Sigmoid colon (tissue), 3 donors: ENCODE results near the gene STK39.

Source experiments
- CTCF ChIP-seq, 4 experiments: fragments of 450-650 bp in 3 of 4; fragments of 200-600 bp in 1 of 4; IDR thresholded peaks; one replicate each; pipeline ENCODE4 v1.5.1; 2016 to 2019; ENCODE audit warnings: antibody characterized with exemption in 4 of 4, mild to moderate bottlenecking in 3 of 4, moderate library complexity in 2 of 4
- POLR2A ChIP-seq, 2 donors: fragments of 450-650 bp; IDR thresholded peaks; one replicate each; pipeline ENCODE4 v1.6.1; 2016; ENCODE audit warnings: antibody characterized with exemption in 2 of 2, mild to moderate bottlenecking in 2 of 2, moderate library complexity in 2 of 2

- TF ChIP-seq CTCF (IDR thresholded peaks at IDR 0.05), result no peak
- TF ChIP-seq POLR2A (IDR thresholded peaks at IDR 0.05), result no peak
Measured at GRCh38 chr2:168222088-168222487, 25.3 kb downstream of the STK39 start.
